ENCODE data around the gene SH3BGRL2.
A peak's percentile ranks its signal among the peaks of the same experiment; 100 is the strongest.
"Not testable (repeated sequence)": the region's sequence is repeated elsewhere in the genome, so short reads cannot be mapped to it uniquely, and the experiment has no call there.

SH3BGRL2 gene

DNA sequence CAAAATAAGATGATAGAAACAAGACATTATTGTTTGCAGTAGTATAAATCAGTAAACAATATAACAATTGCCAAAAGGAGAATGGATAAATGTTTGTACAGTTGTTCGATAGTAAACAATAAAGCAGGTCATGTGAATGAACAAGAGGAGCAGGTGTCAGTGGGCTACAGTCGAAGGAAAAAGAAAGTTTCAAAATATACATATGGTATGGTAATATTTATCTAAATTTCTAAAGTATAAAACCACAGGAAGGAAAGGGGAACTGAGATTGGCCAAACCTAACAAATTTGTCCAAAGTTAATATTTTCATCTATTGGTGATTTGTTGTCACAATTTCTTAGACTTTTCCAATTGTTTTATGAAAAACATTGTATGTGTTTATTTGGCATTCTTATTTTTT lies 110.9 kb downstream of the SH3BGRL2 start:
- Histone ChIP-seq H3K27ac (ENCODE audit: low read length) (no peak overlapping the region), H3K36me3 (replicated peaks; ENCODE audit: insufficient read depth, low read length) (no peaks in the 10 kb centered on the region), H3K4me1 (ENCODE audit: low read length) (no peaks in the 10 kb centered on the region), H2AFZ (ENCODE audit: low read length) (no peak overlapping the region), H3K9ac (ENCODE audit: low read length) (no peak overlapping the region), H3K4me2 (ENCODE audit: low read depth, low read length) (no peak overlapping the region), H3K79me2 (ENCODE audit: low read length) (no peaks in the 10 kb centered on the region), H3K9me2 (replicated peaks; ENCODE audit: insufficient read depth, low read length) (no peaks in the 10 kb centered on the region), H3K9me3 (replicated peaks; ENCODE audit: insufficient read depth, low read length) (no peaks in the 10 kb centered on the region), H3K27me3 (replicated peaks; ENCODE audit: insufficient read depth, low read length) (no peaks in the 10 kb centered on the region), H3K4me3 (ENCODE audit: low read length) (no peak overlapping the region), H3F3A (ENCODE audit: insufficient read depth, low read length) (no peaks in the 10 kb centered on the region), H4K20me1 (ENCODE audit: insufficient read depth, low read length) (no peaks in the 10 kb centered on the region)
- TF ChIP-seq EZH2 (optimal IDR thresholded peaks at IDR 0.05; ENCODE audit: low read depth, low read length): no peak
- TF ChIP-seq, protein P1, sequence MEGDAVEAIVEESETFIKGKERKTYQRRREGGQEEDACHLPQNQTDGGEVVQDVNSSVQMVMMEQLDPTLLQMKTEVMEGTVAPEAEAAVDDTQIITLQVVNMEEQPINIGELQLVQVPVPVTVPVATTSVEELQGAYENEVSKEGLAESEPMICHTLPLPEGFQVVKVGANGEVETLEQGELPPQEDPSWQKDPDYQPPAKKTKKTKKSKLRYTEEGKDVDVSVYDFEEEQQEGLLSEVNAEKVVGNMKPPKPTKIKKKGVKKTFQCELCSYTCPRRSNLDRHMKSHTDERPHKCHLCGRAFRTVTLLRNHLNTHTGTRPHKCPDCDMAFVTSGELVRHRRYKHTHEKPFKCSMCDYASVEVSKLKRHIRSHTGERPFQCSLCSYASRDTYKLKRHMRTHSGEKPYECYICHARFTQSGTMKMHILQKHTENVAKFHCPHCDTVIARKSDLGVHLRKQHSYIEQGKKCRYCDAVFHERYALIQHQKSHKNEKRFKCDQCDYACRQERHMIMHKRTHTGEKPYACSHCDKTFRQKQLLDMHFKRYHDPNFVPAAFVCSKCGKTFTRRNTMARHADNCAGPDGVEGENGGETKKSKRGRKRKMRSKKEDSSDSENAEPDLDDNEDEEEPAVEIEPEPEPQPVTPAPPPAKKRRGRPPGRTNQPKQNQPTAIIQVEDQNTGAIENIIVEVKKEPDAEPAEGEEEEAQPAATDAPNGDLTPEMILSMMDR (IDR thresholded peaks at IDR 0.05; ENCODE audit: low read length): no peak
- DNase-seq: no peak

DNA sequence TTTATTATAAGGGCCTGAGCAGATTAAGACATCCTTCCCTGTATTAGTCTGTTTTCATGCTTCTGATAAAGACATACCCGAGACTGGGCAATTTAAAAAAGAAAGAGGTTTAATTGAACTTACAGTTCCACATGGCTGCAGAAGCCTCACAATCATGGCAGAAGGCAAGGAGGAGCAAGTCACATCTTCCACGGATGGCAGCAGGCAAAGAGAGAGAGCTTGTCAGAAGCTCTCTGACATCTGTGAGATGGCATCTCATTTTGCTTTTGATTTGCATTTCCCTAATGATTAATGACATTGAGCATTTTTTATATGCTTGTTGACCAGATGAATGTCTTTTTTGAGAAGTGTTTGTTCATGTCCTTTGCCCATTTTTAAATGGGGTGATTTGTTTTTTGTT lies 114.2 kb downstream of the SH3BGRL2 start:
- not testable (repeated sequence) for H3K9me2 ChIP-seq (replicated peaks; ENCODE audit: insufficient read depth, low read length); H3K27ac ChIP-seq (ENCODE audit: low read length); H4K20me1 ChIP-seq (ENCODE audit: insufficient read depth, low read length); H2AFZ ChIP-seq (ENCODE audit: low read length); H3K4me2 ChIP-seq (ENCODE audit: low read depth, low read length); H3K4me1 ChIP-seq (ENCODE audit: low read length); H3K79me2 ChIP-seq (ENCODE audit: low read length); H3K9me3 ChIP-seq (replicated peaks; ENCODE audit: insufficient read depth, low read length); H3K27me3 ChIP-seq (replicated peaks; ENCODE audit: insufficient read depth, low read length); DNase-seq; H3F3A ChIP-seq (ENCODE audit: insufficient read depth, low read length); H3K36me3 ChIP-seq (replicated peaks; ENCODE audit: insufficient read depth, low read length); H3K4me3 ChIP-seq (ENCODE audit: low read length); H3K9ac ChIP-seq (ENCODE audit: low read length)

DNA sequence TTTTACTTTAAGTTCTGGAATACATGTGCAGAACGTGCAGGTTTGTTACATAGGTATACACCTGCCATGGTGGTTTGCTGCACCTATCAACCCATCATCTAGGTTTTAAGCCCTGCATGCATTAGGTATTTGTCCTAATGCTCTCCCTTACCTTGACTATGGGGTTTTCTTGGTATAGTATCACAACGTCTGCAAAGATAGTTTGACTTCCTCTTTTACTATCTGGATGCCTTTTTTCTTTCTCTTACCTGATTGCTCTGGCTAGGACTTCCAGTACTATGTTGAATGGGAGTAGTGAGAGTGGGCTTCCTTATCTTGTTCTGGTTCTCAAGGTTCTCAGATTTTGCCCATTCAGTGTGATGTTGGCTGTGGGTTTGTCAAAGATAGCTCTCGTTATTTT lies 115.2 kb downstream of the SH3BGRL2 start:
- H3K27me3 ChIP-seq (replicated peaks; ENCODE audit: insufficient read depth, low read length); H2AFZ ChIP-seq (ENCODE audit: low read length); H3K36me3 ChIP-seq (replicated peaks; ENCODE audit: insufficient read depth, low read length); H3K4me2 ChIP-seq (ENCODE audit: low read depth, low read length); DNase-seq; H3K9ac ChIP-seq (ENCODE audit: low read length); H3K4me3 ChIP-seq (ENCODE audit: low read length); H3K27ac ChIP-seq (ENCODE audit: low read length); H3K79me2 ChIP-seq (ENCODE audit: low read length); H3K9me3 ChIP-seq (replicated peaks; ENCODE audit: insufficient read depth, low read length); H4K20me1 ChIP-seq (ENCODE audit: insufficient read depth, low read length); H3K9me2 ChIP-seq (replicated peaks; ENCODE audit: insufficient read depth, low read length); H3K4me1 ChIP-seq (ENCODE audit: low read length); H3F3A ChIP-seq (ENCODE audit: insufficient read depth, low read length): not testable (repeated sequence)

DNA sequence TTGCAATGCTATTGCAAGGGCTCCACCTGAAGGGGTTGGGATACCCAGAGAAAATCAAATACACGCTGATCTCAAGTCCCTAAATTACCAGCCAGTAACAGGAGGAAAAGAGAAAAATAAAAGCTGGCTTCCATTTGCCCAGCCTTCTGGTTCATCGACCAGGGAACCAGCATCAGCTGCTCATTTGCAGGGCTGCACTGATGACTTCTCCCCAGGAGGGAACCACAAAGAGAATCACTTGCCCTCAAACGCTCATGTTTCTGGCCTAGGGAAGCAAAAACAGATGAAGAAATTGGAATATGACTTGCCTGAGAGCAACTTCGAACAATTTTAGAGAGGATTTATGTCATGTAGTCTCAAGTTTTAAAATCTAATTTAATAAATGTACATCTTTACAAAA lies 119.7 kb downstream of the SH3BGRL2 start:
- no peak for TF ChIP-seq EZH2phosphoT487 (IDR thresholded peaks at IDR 0.05; ENCODE audit: low read length)
- TF ChIP-seq, protein P1 (IDR thresholded peaks at IDR 0.05; ENCODE audit: low read length): no peak
- no peak for TF ChIP-seq EZH2 (optimal IDR thresholded peaks at IDR 0.05; ENCODE audit: low read depth, low read length)
- Histone ChIP-seq H3F3A (ENCODE audit: insufficient read depth, low read length) (no peaks in the 10 kb centered on the region), H4K20me1 (ENCODE audit: insufficient read depth, low read length) (no peaks in the 10 kb centered on the region), H3K27ac (ENCODE audit: low read length) (no peak overlapping the region), H3K4me2 (ENCODE audit: low read depth, low read length) (no peak overlapping the region), H3K9ac (ENCODE audit: low read length) (no peak overlapping the region), H3K9me3 (replicated peaks; ENCODE audit: insufficient read depth, low read length) (no peaks in the 10 kb centered on the region), H3K4me3 (ENCODE audit: low read length) (no peak overlapping the region), H3K4me1 (ENCODE audit: low read length) (no peaks in the 10 kb centered on the region; the same call in 1 of the 2 replicates), H3K79me2 (ENCODE audit: low read length) (no peaks in the 10 kb centered on the region), H2AFZ (ENCODE audit: low read length) (peak overlapping the region; percentile 37; the same call in 1 of the 2 replicates), H3K36me3 (replicated peaks; ENCODE audit: insufficient read depth, low read length) (no peaks in the 10 kb centered on the region), H3K27me3 (replicated peaks; ENCODE audit: insufficient read depth, low read length) (no peaks in the 10 kb centered on the region), H3K9me2 (replicated peaks; ENCODE audit: insufficient read depth, low read length) (no peaks in the 10 kb centered on the region)
- DNase-seq: no peak

All from MM.1S (cell line).